CD1c-positive myeloid dendritic cell (primary cell): ENCODE measurements around the gene MYADML2.
"Not testable (repeated sequence)": the region's sequence is repeated elsewhere in the genome, so short reads cannot be mapped to it uniquely, and the experiment has no call there.

Source experiments
- DNase-seq: peaks from one replicate; pipeline ENCODE4 v3.0.0-alpha.2; 2016; ENCODE audit errors: extremely low spot score

Gene MYADML2, protein sequence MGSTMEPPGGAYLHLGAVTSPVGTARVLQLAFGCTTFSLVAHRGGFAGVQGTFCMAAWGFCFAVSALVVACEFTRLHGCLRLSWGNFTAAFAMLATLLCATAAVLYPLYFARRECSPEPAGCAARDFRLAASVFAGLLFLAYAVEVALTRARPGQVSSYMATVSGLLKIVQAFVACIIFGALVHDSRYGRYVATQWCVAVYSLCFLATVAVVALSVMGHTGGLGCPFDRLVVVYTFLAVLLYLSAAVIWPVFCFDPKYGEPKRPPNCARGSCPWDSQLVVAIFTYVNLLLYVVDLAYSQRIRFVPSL

DNA sequence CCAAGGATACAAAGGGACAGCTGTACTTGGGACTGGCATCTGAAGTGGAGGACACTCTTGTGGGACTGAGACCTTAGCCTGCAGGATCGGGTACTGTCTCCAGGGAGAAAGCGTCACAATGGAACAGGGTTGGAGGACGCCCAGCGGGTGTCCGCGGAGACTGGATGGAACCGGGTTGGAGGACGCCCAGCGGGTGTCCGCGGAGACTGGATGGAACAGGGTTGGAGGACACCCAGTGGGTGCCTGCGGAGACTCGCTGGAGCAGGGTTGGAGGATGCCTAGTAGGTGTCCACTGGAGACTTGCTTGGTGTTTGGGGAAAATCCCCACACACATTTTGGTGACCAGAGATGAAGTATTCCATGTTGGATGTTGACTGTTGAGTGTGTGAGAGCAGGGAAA is at the start of gene MYADML2:
TSS of gene MYADML2 (minus strand) at position 45 of the 400 bp plus-strand sequence. CDS start 5,492 bp downstream, outside the sequence.
- DNase-seq: no peak

DNA sequence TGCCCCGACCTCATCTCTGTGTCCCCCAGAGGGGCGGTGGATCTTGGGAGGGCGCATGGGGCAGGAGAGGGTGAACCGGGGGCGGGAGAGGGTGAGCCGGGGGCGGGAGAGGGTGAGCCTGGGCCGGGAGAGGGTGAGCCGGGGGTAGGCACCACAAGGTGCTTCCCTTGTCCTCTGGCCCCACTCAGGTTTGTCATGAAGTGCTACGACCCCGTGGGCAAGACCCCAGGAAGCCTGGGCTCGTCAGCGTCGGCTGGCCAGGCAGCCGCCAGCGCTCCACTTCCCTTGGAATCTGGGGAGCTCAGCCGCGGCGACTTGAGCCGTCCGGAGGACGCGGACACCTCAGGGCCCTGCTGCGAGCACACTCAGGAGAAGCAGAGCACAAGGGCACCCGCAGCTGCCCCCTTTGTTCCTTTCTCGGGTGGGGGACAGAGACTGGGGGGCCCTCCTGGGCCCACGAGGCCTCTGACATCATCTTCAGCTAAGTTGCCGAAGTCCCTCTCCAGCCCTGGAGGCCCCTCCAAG is 49.3 kb upstream of the MYADML2 start:
- no peak for DNase-seq

DNA sequence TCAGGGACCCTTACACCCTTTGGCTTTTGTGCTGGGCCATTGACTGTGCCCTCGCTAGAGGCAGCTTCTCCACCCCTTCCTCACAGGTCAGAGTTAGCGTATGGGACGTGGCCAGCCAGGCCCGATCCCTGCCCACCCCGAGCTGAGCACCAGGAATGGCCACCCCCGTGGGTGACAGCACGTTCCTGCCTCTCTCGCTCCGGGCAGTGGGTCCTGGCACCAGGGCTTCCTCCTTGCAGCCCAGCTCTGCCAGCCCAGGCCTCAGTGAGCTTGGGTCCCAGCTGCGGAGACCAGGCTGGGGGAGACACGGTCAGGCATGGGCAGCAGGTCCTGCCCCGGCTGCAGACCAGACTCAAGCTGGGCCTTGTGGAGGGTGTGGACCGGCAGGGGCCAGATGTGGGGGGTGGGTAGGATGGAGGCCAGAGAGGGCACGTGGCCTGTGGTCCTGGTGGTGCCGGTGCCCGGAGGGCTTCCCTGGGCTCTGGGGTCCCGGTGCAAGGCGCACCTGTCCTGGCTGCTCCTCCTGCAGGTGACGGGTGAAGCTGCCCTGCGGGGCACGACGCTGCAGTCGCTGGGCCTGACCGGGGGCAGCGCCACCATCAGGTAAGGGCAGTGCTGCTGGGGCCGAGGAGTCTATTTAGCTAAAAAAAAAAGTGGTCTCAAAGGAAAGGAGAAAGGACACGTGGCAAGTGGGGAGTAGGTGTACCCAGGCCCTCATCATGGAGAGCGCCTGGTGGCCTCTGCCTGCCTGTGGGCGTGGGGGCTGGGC is 48.6 kb upstream of the MYADML2 start:
- no peak for DNase-seq

DNA sequence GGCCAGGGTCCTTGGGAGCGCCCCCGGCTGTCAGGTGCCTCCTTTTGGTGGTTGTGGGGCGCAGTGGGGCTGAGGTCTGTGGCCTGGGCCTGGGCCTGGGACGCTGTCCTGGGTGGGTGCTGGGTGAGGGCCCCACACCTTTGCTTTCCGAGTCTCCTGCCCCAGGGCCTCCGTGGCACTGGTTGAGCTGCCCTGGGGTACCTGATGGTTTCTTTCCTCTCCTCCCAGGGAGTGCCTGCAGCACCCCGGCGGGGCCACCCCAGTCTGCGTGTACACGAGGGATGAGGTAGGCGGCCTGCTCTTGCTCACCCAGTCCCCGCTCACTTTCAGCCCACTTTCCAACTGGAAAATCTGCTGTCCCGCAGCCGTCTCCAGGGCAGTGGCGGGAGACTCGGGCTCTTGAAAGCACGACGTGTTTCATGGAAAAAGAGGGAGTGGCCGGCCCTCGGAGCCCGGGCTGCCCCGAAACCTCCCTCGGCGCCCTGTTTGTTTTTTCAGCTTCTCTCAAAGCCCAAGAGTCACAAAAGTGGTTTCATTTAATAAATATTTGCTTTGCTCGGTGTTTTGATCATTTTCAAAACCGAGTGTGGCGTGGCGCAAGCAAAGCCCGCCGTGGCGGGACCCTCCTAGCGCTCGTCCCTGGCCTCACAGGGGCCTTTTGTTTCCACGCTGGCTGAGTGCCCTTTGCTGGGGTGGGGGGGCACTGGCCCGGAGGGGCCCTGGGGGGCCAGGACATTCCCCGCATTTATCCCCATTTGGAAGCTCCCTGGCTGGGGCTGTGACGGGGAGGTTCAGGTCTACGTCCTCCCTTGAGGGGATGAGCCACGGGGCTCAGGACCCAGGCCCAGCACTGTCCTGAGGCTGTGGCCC is 47.8 kb upstream of the MYADML2 start:
- no peak for DNase-seq

DNA sequence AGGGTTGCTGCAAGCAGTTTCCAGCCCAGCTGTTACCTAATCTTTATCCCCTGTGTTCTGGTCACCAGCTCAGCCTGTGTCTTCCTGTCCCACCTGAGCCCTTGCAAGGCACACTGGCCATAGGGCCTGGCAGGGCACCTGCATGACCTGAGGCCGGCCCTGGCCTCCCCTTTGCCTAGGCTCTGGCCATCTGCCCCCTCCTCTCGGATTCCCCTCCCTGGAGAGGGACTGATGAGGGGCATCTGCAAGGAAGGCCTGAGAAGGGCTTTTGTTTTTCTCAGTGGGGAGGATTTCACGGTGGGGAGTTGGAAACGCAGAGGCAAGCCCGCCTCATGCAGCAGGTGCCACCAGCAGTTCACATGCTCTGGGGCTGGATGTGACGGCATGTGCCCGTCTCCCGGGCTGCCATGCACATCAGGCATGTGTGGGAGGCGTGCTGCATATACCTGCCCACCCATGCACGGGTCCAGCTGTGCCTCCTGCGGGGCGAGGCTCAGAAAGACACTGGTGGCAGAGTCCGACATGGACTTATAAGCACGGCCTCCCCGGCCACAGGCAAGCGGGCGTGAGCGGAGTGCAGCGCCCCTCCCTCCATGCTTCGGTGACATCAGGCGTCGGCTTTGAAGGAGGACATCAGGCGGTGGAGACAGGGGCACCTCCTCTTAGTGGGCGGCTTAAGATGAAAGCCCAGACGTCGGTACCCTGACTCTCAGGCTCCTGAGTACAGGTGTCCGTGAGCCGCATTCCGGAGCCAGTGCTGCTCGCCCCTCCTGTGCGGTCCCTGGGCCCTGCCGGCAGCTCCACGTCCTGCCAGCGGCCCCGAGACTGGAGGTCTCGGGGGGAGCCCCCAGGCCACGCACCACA is 46.9 kb upstream of the MYADML2 start:
- no peak for DNase-seq

DNA sequence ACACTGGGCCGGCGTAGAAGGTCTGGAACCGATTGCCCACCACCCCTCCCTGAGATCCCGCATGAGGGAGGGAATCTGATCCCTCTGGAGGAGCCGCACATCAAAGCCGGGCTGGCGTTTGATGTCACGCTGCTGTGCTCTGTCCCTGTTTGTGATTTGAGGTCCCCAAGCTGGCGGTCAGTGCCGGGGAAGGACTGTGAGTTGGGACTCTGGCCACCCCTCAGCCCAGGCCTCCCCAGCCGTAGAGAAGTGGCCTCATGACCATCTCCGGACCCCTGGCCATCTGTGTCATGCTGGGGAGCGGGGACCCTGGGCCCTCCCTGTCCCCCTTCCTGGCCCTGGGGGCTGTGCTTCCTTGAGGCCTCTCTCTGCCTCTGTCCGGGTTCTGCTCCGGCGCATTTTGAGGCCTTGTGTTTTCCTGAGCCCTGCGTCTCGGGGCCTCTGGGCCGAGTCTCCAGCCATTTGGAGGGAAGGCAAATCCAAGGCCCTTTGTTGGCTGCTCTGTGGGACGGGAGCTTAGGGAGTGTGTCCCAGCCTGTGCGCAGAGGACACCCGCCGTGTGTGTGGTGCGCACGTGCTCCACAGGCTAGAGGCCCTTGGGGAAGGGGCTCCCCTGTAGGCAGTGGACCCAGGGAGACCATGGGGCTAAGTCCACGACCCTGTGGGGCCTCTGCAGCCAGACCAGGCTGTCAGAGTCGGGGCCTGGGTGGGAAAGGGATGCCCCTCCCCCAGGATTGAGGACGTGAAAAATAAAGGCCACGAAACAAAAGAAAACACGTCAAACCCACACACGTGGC is 45.5 kb upstream of the MYADML2 start:
- DNase-seq: no peak

DNA sequence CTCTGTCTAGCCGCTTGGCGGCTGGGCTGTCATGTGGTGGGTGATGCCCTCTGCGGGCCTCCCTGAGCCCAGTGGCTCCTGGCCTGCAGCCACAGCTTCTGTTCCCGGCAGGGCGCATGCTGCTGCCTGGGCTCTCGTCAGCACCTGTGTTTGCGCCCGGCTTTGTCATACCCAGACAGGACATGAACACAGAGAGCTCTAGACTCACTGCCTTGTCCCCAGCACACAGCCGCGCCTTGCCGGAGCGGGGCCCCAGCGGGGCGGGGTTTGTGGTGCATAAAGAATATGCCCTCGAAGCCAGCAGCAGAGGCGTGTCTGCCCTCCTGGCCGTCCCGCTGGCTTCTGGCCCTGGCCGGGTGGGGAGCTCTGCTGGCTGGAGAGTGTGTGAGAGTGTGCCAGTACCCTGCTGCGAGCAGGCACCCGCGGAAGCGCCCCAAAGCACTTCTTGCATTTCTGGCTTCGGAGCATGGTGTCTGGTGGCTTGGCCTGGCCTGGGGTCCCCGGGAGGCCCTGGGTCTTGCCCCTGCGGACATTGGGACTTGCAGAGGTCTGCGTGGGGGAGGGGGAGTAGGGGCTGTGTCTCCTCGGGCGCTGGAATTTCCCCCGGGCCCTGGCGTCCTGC is 44.8 kb upstream of the MYADML2 start:
- no peak for DNase-seq

DNA sequence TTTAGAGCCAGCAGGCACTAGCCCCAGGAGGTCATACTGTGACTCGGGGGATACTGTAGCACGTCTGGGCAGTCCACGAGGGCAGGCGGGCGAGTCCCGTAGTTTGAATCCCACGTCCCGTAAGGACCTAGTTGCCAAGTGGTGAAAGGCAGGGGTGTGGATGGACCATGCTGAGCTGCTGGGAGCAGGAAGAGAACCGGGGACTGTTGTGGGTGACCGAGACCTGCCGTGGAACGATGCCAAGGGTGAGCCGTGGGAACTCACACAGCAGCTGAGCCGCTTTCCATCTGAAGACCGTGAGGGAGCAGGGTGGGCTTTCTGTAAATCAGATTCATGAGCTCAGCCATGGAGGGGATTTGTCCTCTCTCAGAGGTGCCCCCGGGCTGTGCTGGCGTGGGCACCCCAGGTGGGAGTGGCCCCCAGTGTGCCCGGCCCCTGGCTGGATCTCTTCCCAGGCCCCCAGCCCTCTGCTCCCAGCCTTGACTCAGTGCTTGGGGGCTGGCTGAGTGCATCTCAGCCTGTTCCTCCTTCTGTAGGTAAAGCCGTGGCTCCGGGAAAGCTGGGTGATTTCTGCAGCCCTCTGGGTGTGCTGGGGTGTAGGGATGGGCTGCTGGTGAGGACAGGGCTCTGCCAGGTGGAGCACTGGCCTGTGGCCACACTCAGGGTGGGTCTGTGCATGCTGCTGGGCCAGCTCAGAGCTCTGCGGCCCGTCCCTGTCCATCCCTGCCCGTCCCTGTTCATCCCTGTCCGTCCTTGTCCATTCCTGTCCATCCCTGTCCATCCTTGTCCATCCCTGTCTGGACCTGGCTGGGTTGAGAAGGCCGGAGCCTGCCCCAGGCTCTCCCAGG is 44.0 kb upstream of the MYADML2 start:
- DNase-seq: no peak

DNA sequence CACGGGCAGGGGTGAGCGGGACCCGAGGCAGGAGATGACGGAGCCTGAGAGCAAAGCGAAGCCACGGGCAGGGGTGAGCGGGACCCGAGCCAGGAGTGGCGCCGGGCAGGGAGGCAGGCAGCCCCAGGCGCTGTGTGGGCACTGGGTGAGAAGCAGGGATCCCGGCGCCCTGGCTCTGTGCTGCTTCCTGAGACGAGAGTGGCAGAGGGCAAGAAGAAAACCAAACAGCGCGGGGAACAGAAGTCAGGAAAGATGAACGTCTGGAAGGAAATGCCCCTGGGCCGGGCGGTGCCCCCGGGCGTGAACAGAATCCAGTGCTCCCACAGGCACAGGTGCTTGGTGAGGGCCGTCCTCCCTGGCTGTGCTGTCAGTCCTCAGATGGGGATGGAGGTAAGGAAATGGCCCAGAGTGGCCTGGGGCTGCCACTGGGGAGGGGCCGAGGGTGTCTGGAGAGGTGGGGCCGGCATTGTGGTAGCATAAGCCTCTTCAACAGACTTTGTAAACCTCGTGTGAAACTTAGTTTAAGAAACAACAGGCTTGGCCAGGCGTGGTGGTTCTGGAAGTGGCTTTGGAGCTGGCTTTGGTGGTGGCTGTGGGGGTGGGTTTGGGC is 40.2 kb upstream of the MYADML2 start:
- DNase-seq: no peak

DNA sequence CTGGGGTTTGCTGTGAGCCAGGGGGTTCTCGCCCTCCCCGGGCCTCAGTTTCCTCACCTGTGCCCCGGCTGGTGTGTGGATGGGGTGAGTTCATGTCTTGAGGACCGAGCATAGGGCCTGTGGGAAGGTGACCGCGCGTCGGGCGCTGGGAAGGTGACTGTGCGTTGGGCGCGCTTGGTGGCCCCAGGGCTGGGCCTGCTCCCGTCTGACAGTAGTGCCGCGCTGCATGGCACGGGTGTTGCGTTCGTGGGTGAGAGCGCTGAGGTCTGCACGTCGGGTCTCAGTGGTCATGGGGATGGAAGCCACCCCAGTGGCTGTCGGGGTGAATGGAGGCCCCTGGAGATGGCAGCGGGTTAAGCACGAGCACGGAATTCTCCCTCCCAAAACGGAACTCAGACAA is 39.6 kb upstream of the MYADML2 start:
- DNase-seq: no peak

DNA sequence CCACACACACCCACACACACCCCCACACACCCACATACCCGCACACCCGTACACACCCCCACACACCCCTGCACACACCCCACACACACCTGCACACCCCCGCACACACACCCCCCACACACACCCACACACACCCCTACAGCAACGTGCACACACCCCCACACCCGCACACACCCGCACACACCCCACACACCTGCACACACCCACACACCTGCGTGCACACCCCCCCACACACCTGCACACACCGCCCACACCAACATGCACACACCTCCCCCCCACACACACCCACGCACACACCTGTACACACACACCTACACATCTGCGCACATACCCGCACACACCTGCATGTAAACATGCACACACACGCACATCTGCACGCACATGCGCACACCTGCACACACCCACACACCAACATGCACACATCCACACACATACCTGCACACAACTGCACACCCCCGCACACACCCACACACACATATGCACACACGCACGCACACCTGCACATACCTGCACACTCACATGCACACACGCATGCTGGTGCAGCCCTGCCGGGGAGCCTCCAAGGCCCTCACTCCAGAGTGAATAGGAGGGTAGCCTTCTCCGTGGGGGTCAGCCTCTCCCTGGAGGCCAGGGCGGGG is 37.9 kb upstream of the MYADML2 start:
- no peak for DNase-seq

DNA sequence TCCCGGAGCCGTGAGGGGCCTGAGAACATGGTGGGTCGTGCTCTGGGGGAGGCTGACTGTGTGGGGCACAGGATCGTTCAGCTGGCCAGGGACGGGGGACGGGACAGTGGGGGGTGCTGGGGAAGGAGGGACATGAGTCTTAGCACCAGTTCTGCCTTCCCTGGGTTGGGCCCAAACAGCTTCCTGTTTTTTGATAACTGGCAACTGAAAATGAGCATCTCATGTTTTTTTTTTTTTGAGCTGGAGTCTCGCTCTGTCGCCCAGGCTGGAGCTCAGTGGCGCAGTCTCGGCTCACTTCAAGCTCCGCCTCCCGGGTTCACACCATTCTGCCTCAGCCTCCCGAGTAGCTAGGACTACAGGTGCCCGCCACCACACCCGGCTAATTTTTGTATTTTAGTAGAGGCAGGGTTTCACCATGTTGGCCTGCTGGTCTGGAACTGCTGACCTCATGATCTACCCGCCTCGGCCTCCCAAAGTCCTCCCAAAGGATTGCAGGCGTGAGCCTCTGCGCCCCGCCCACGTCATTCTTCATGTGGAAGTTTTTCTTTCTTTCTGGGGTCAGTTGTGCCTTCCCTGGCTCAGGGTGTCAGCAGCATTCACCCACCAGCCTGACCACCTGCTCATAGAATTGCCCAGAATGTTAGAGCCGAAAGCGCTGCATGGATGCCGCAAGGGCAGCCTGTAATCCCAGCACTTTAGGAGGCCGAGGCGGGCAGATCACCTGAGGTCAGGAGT is 36.8 kb upstream of the MYADML2 start:
- peak; percentile 44 for DNase-seq

DNA sequence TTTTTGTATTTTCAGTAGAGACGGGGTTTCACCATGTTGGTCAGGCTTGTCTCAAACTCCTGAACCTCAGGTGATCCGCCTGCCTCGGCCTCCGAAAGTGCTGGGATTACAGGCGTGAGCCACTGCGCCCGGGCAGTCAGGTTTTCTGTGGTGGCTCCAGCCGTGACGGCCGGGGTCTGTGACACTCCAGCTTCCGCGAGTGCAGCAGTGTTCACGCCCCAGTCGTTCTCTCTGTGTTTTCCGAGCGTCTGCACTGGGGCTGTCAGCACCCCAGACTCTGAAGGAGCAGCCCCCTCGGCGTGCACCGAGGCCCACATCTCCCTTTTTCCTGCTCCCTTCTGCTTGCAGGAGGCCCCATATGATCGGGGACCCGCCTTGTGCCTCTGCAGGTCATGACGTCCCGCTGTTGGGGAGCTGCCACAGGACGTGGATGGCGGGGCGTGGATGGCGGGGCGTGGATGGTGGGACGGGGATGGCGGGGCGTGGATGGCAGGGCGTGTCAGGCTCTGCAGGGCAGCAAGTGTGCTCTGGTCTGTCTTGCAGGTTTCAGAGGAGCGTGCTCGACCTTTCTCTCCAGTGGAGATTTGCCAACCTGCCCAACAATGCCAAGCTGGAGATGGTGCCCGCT is 36.1 kb upstream of the MYADML2 start:
- no peak for DNase-seq

DNA sequence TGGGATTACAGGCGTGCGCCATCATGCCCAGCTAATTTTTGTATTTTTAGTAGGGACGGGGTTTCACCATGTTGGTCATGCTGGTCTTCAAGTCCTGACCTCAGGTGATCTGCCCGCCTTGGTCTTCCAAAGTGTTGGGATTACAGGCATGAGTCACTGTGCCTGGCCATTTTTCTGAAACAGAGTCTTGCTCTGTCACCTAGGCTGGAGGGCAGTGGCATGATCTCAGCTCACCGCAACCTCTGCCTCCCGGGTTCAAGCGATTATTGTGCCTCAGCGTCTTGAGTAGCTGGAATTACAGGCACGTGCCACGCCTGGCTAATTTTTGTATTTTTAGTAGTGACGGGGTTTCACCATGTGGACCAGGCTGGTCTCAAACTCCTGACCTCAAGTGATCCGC is 34.5 kb upstream of the MYADML2 start:
- not testable (repeated sequence) for DNase-seq

DNA sequence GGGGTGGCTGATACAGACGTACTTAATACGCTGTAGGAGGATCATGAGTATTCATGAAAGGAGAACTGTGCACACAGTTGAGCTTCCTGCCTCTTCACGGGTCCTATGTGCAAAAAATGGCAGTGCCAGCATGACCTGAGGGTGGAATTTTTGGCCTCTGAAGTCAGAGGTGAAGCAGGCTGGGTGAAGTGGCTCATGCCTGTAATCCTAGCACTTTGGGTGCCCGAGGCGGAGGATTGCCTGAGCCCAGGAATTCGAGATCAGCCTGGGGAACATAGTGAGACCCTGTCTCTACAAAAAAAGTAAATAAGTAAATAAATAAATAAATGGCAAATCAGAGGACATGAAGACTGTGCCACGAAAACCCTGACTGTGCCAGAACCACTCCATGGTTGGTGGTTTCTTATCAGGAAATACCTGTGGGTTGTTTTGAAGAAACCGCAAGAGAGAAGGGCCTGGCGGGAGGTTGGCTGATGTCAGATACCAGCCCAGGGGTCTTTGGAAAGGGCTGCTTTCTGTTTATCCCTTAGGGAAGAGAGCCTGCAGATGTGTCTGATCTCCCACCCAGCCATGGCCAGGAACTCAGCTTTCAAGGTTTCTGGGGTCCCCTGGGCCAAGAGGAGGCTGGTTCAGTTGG is 33.8 kb upstream of the MYADML2 start:
- no peak for DNase-seq

DNA sequence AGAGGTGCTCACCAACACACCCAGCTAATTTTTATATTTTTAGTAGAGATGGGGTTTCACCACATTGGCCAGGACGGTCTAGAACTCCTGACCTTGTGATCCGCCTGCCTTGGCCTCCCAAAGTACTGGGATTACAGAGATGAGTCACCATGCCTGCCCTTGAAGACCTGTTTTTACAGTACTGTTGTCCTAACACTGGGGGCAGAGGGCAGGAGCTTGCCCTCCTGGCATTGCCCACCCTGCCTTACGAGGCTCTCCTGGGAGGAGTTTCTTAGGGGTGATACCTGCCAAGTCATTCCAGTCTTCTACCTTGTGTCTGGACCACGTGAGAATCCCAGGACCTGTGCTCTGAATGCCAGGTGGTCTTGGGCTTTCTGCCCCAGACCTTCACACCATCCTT is 33.1 kb upstream of the MYADML2 start:
- DNase-seq: no peak
